K562 (cell line): ENCODE measurements around the gene ACADSB. TPM values are rescaled to one million over a fixed set of nuclear protein-coding genes. Genes with fewer than 3 reads are reported as not detected.

Experiments
- ATAC-seq: fragments of 200-7000 bp; cut with Tn5 transposase; 3 replicates; pipeline ENCODE4 v1.9.1; 2020; ENCODE audit warnings: moderate library complexity
- BruUV-seq: library from RNA; stranded (reverse); fragments of 400-500 nt; replicated peaks from 2 replicates; lab custom pipeline; 2021; lab: Mats Ljungman, UMichigan
- CTCF ChIA-PET: fragments of 300-600 bp; formaldehyde crosslinking; extraction: SDS; loops from one replicate; lab custom pipeline; 2021; ENCODE audit warnings: low intra/inter-chr PET ratio; lab: Yijun Ruan, JAX
- POLR2A ChIA-PET: fragments of 300-600, 350-650 bp; sonication (Branson Sonifier 250); formaldehyde crosslinking; extraction: SDS; loops from one replicate; lab custom pipeline; 2021; ENCODE audit warnings: antibody characterized with exemption, inconsistent platforms; lab: Yijun Ruan, JAX
- DNase-seq, 4 experiments: peaks; one replicate each; pipeline versions ENCODE4 v3.0.0 to v3.0.0-alpha.2; 2011 to 2018; ENCODE audit warnings: low spot score in 3 of 4, mixed read lengths in 3 of 4; ENCODE audit errors: extremely low read depth in 1 of 4
- FAIRE-seq: peaks from 2 replicates; lab custom pipeline; 2011; peaks lifted over from hg19 to GRCh38; lab: Jason Lieb, UNC
- H2AFZ ChIP-seq: 2 replicates; pipeline ENCODE4 v1.6.0; 2011; ENCODE audit warnings: low read depth, low read length, control low read depth, inconsistent platforms
- H3K27ac ChIP-seq: fragments of 200-600 bp; 3 replicates; pipeline ENCODE4 v1.8.0; 2011; ENCODE audit warnings: low read depth, mild to moderate bottlenecking, control low read depth, inconsistent platforms, low read length, moderate library complexity, mixed read lengths; ENCODE audit errors: extremely low read depth
- H3K27me3 ChIP-seq, 2 experiments: fragments of 300-600 bp in 1 of 2; 2 replicates in 1 of 2; 3 replicates in 1 of 2; pipeline versions ENCODE4 v1.6.0 to v1.8.0; 2011; ENCODE audit warnings: inconsistent platforms in 2 of 2, low read length in 2 of 2, mild to moderate bottlenecking in 1 of 2, mixed read lengths in 1 of 2, moderate library complexity in 1 of 2; ENCODE audit not compliant: control insufficient read depth in 2 of 2, insufficient read depth in 2 of 2
- H3K36me3 ChIP-seq: fragments of 300-600 bp; 3 replicates; pipeline ENCODE4 v1.8.0; 2011; ENCODE audit warnings: mild to moderate bottlenecking, low read length, inconsistent platforms; ENCODE audit not compliant: control insufficient read depth, insufficient read depth
- H3K4me1 ChIP-seq, 2 experiments: fragments of 200-600 bp in 1 of 2; replicated peaks in 1 of 2; 2 replicates in 1 of 2; 3 replicates in 1 of 2; pipeline versions ENCODE4 v1.5.1 to v1.8.0; 2011; ENCODE audit warnings: inconsistent platforms in 2 of 2, low read length in 2 of 2, mild to moderate bottlenecking in 1 of 2, mixed read lengths in 1 of 2, moderate library complexity in 1 of 2; ENCODE audit not compliant: control insufficient read depth in 2 of 2, insufficient read depth in 2 of 2
- H3K4me2 ChIP-seq: 2 replicates; pipeline ENCODE4 v1.6.1; 2011; ENCODE audit warnings: low read length, control low read depth, inconsistent platforms, mixed read lengths; ENCODE audit not compliant: insufficient read depth
- H3K4me3 ChIP-seq: fragments of 200-600 bp; sonication (generic), shearing (Covaris generic); 2 replicates; pipeline ENCODE4 v1.5.1; 2016; ENCODE audit warnings: control low read depth, inconsistent platforms
- H3K79me2 ChIP-seq: fragments of 200-600 bp; 3 replicates; pipeline ENCODE4 v1.8.0; 2011; ENCODE audit warnings: low read length, inconsistent platforms; ENCODE audit not compliant: control insufficient read depth, insufficient read depth
- H3K9ac ChIP-seq, 2 experiments: 2 replicates each; pipeline versions ENCODE4 v1.6.0 to v1.6.1; 2011; ENCODE audit warnings: low read depth in 2 of 2, low read length in 2 of 2, control low read depth in 1 of 2, inconsistent platforms in 1 of 2, mild to moderate bottlenecking in 1 of 2, mixed read lengths in 1 of 2; ENCODE audit not compliant: insufficient read depth in 1 of 2
- H3K9me1 ChIP-seq: one replicate; pipeline ENCODE4 v1.6.0; 2011; ENCODE audit warnings: inconsistent platforms, mild to moderate bottlenecking, low read length, moderate library complexity; ENCODE audit not compliant: control insufficient read depth, insufficient read depth
- H3K9me3 ChIP-seq: replicated peaks from 2 replicates; pipeline ENCODE4 v1.5.1; 2011; ENCODE audit warnings: low read depth, low read length, inconsistent platforms; ENCODE audit not compliant: control insufficient read depth, insufficient read depth
- H4K20me1 ChIP-seq: replicated peaks from 2 replicates; pipeline ENCODE4 v1.6.1; 2011; ENCODE audit warnings: low read length, inconsistent platforms, mixed read lengths; ENCODE audit not compliant: control insufficient read depth, insufficient read depth
- CEBPZ ChIP-seq: fragments of 150-350 bp; IDR thresholded peaks from 2 replicates; pipeline ENCODE4 v1.6.1; 2014; ENCODE audit warnings: low read depth, mild to moderate bottlenecking, low read length, borderline replicate concordance
- PHF8 ChIP-seq: fragments of 200-600 bp; sonication (generic); IDR thresholded peaks from 2 replicates; pipeline ENCODE4 v1.6.1; 2012; ENCODE audit warnings: mixed run types, mild to moderate bottlenecking, inconsistent platforms, low read length, moderate library complexity, borderline replicate concordance
- RB1 ChIP-seq: fragments of 450-650 bp; IDR thresholded peaks from 2 replicates; pipeline ENCODE4 v1.6.1; 2017; ENCODE audit warnings: low read depth, mild to moderate bottlenecking
- ZBTB7A ChIP-seq: IDR thresholded peaks from 2 replicates; pipeline ENCODE4 v1.6.1; 2011; ENCODE audit warnings: low read depth, mild to moderate bottlenecking, low read length, moderate library complexity, borderline replicate concordance; ENCODE audit not compliant: control insufficient read depth
- ZNF354B ChIP-seq: fragments of 250-450 bp; sonication (Bioruptor Pico); IDR thresholded peaks from 2 replicates; pipeline ENCODE4 v1.4.0; 2020
- ZNF444 ChIP-seq: fragments of 250-450 bp; sonication (Bioruptor Pico); IDR thresholded peaks from 2 replicates; pipeline ENCODE4 v1.4.0; 2020; ENCODE audit warnings: mild to moderate bottlenecking, moderate library complexity
- ZNF830 ChIP-seq: fragments of 250-450 bp; sonication (Bioruptor Pico); IDR thresholded peaks from 2 replicates; pipeline ENCODE4 v1.5.0; 2021; ENCODE audit warnings: mild to moderate bottlenecking
- WGBS: fragments of 100-300 bp; shearing (Covaris generic); methylation state at CpG from one replicate; pipeline ENCODE4 v1.1.6; 2016; ENCODE audit warnings: low coverage, mixed read lengths; ENCODE audit not compliant: insufficient coverage; ENCODE audit errors: missing lambda C conversion rate; 5-methylcytosine and 5-hydroxymethylcytosine counted together
- in situ Hi-C: fragments of 300-500 bp; cut with MboI; formaldehyde crosslinking; loops from 4 replicates; pipeline ENCODE4 v1.15.0; 2018; ENCODE audit warnings: inconsistent platforms, mixed read lengths
- intact Hi-C: fragments of 100-400 bp; cut with micrococcal nuclease; formaldehyde crosslinking; loops from 2 replicates; pipeline ENCODE4 v1.14.2; 2022
- polyA plus RNA-seq, 8 experiments: library from polyadenylated mRNA; depleted of rRNA in 4 of 8; stranded (reverse) in 5 of 8; unstranded in 3 of 8; fragments of >200 nt; fragmentation: Nextera tagmentation in 2 of 8; fragmentation: Illumina TruSeq in 1 of 8; extraction: Ambion mirVana in 2 of 8; extraction: Trizol in 1 of 8; gene quantifications; 2 replicates each; pipeline versions ENCODE4 v1.2.1 to v1.2.3, GENCODE V29; 2011 to 2014; ENCODE audit warnings: inconsistent platforms in 1 of 8, missing spikeins in 1 of 8
- total RNA-seq, 7 experiments: library from RNA; depleted of rRNA in 6 of 7; stranded (reverse); fragments of >200 nt in 6 of 7; fragmentation: Illumina TruSeq in 2 of 7; extraction: Trizol in 2 of 7; gene quantifications; 2 replicates each; pipeline versions ENCODE4 v1.2.1 to v1.2.3, GENCODE V29; 2011 to 2021; ENCODE audit warnings: low replicate concordance in 1 of 7
- TF ChIP-seq, protein P1 (sequence below): fragments of 200-800 bp; sonication (Bioruptor generic); IDR thresholded peaks from 2 replicates; pipeline ENCODE4 v1.6.1; 2017; ENCODE audit warnings: missing genetic modification characterization, missing compliant biosample characterization
- TF ChIP-seq, protein P2 (sequence below): fragments of 250-450 bp; sonication (Bioruptor Pico); IDR thresholded peaks from 2 replicates; pipeline ENCODE4 v1.4.0; 2020; ENCODE audit warnings: mild to moderate bottlenecking

Gene ACADSB
- total and polyA plus RNA-seq, 9 of the 15 experiments (the other 6 are each of a cell fraction or from before 2014, with no cell fraction given): 2.9 to 9.1 (median 5.8) TPM

- no peak for DNase-seq
- Histone ChIP-seq H3K27me3 (no peaks in the 10 kb centered on the region), H3K4me2 (no peak overlapping the region)
- ATAC-seq: no peak
- intact Hi-C loops (no loop called here), in situ Hi-C loops (loop anchor here (25.0 kb wide), 1 partner anchor 923 kb away; no protein-coding TSS in a partner anchor)
- 39% methylated on average over 13 of the region's 18 CpGs for WGBS
- no peak for FAIRE-seq
- POLR2A ChIA-PET: interaction anchor here (0.6 to 1.6 kb wide), 2 partner anchors 9 to 95 kb away, joined by 3 to 5 read pairs; no protein-coding TSS in a partner anchor
- no TSS peak for BruUV-seq
- TF ChIP-seq CEBPZ: no peak
- TF ChIP-seq, protein P1, sequence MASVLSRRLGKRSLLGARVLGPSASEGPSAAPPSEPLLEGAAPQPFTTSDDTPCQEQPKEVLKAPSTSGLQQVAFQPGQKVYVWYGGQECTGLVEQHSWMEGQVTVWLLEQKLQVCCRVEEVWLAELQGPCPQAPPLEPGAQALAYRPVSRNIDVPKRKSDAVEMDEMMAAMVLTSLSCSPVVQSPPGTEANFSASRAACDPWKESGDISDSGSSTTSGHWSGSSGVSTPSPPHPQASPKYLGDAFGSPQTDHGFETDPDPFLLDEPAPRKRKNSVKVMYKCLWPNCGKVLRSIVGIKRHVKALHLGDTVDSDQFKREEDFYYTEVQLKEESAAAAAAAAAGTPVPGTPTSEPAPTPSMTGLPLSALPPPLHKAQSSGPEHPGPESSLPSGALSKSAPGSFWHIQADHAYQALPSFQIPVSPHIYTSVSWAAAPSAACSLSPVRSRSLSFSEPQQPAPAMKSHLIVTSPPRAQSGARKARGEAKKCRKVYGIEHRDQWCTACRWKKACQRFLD (CRISPR knock-in tag): no peak
- TF ChIP-seq, protein P2, sequence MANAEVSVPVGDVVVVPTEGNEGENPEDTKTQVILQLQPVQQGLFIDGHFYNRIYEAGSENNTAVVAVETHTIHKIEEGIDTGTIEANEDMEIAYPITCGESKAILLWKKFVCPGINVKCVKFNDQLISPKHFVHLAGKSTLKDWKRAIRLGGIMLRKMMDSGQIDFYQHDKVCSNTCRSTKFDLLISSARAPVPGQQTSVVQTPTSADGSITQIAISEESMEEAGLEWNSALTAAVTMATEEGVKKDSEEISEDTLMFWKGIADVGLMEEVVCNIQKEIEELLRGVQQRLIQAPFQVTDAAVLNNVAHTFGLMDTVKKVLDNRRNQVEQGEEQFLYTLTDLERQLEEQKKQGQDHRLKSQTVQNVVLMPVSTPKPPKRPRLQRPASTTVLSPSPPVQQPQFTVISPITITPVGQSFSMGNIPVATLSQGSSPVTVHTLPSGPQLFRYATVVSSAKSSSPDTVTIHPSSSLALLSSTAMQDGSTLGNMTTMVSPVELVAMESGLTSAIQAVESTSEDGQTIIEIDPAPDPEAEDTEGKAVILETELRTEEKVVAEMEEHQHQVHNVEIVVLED (CRISPR knock-in tag): no peak
- TF ChIP-seq RB1: no peak
- no peak for TF ChIP-seq ZNF354B (CRISPR knock-in tag)
- no peak for TF ChIP-seq ZBTB7A
- no peak for TF ChIP-seq ZNF444 (CRISPR knock-in tag)
- TF ChIP-seq PHF8: no peak
- no peak for TF ChIP-seq ZNF830 (CRISPR knock-in tag)
- TF ChIP-seq, all 486 proteins: peak for 0
- Histone ChIP-seq H3K9ac (no peak overlapping the region), H2AFZ (no peak overlapping the region), H3K4me1 (no peaks in the 10 kb centered on the region), H3K79me2 (no peaks in the 10 kb centered on the region), H3K4me3 (no peak overlapping the region), H3K27ac (no peak overlapping the region), H3K36me3 (no peaks in the 10 kb centered on the region), H4K20me1 (no peaks in the 10 kb centered on the region), H3K9me3 (no peaks in the 10 kb centered on the region), H3K9me1 (no peaks in the 10 kb centered on the region)
- CTCF ChIA-PET: no interaction called here
These were observed 30.2 kb downstream of the ACADSB start for GRCh38 chr10:123038782-123039631.
